HG02588 (cell line): ENCODE data around the gene GRK1.

Source experiments
- ATAC-seq: cut with Tn5 transposase; IDR thresholded peaks from one replicate; pipeline ENCODE4 v1.9.1; 2021; ENCODE audit warnings: mild to moderate bottlenecking, moderate library complexity; ENCODE audit not compliant: unreplicated experiment

GRK1 gene

DNA sequence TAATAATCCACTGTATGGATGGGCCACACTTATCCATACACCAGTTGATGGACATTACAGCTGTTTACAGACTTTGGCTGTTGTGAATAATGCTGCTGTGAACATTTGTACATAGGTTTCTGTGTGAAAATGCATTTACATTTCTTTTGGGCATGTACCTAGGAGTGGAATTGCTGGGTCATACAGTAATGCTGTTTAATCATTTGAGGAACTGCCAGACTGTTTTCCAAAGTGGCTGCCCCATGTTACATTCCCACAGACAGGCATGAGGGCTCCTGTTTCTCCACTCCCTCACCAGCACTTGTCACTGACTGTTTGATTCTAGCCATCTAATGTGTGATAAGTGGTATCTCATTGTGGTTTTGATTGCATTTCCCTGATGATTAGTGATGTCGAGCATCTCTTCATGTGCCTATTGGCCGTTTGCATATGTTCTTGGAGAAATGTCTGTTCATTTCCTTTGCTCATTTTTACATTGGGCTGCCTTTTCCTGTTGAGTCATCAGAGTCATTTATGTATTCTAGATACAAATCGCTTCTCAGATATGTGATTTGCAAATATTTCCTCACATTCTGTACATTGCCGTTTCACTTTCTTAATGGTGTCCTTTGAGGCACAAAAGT, 104.8 kb downstream of the GRK1 start:
- no peak for ATAC-seq

DNA sequence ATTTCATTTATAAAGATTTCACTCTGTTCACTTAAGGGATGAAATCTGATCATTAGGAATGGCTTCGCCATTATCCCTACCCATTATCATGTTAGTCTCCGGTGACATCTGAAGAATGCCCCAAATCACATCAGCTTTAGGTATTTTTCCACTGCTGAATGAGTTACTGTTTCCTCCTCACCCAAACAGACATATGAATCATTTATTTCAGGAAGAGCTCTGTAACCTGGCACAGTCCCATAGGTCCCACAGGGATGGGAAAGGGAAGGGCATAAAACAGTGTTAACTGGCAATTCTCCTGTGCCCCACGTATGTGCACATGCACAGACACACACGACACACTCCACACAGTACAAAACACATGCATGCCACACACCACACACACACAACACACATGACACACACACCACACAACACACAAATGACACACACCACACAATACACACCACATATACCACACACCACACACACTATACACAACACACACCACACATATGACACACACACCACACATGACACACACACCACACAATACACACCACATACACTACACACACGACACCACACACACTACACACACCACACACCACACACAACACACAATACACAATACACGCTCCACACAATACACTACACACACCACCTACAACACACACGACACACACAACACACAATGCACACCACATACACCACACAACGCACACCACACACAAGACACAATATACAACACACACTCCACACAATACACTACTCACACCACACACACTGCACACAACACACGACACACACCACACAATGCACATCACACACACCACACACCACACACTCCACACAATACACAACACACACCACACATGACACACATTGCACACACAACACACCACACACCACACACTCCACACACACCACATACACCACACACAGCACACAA, 107.4 kb downstream of the GRK1 start:
- no peak for ATAC-seq

DNA sequence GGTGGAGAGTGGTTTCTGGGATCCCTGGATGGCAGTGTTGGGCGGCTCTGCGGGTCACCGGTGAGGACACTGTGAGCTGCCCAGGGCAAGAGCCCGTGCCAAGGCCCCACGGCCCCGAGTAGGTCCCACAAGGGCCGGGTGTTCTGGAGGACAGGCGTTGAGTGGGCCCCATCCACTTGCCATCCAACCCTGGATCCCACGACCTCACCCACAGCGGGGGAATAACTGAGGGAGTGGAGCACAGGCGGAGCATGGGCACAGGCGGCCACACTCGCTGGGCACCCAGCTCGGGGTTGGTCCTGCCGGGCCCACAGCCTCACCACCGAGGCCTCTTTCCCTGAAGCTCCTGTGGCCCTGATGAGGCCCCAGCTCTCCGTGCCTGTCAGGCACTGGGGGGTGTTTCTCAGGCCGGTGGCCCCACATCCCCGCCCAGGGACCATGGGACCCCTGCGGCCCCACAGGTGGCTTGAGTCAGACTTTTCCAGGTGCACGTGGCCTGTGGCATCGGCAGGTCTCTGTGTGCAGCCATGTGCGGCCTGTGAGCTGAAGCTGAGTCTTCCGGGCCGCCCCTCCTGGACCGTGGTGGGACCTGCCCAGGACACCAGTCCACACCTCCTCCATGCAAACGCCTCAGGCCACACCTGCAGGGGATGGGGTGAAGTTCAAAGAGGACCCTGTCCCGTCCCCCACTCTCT, 108.6 kb downstream of the GRK1 start:
- ATAC-seq: no peak

DNA sequence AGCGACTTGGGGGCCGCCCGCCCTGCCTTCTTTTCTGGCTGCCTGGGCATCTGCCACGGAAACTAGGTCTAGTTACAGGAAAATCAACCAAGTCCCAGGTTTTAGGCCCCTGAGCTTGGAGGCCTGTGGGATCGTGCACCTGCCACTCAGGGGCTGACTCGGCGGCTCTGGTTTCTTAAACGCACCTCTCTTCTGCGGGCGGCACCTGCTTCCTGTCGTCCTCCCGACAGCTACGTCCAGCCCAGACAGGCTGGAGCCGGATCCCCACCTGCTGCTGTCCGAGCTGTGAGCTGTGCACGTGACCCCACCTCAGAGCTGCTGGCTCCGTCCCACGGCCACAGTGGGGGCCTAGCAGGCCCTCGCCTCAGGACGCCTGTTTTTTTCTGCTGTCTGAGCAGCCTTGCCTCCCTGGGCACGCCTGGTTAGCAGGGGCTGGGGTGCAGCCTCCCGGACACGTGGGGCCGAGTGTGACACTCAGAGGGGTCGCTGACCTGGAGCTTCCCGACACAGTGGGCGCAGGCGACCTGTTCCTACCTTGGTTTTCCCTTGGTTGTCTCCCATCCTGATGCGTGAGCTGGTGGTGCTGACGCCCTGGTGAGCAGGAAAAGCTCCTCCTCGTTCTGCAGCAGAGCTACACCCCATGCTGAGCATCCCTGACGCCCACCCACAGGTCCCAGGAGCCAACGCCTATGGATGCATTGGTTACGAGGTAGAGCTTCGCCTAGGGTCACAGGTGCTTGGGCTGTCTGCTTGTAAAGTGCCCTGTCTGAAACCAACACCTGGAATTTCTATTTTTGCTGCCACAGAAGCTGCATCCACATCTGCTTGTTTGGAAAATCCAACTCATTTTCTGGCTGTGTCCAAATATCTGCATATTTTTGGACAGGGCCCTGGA, 109.5 kb downstream of the GRK1 start:
- no peak for ATAC-seq

DNA sequence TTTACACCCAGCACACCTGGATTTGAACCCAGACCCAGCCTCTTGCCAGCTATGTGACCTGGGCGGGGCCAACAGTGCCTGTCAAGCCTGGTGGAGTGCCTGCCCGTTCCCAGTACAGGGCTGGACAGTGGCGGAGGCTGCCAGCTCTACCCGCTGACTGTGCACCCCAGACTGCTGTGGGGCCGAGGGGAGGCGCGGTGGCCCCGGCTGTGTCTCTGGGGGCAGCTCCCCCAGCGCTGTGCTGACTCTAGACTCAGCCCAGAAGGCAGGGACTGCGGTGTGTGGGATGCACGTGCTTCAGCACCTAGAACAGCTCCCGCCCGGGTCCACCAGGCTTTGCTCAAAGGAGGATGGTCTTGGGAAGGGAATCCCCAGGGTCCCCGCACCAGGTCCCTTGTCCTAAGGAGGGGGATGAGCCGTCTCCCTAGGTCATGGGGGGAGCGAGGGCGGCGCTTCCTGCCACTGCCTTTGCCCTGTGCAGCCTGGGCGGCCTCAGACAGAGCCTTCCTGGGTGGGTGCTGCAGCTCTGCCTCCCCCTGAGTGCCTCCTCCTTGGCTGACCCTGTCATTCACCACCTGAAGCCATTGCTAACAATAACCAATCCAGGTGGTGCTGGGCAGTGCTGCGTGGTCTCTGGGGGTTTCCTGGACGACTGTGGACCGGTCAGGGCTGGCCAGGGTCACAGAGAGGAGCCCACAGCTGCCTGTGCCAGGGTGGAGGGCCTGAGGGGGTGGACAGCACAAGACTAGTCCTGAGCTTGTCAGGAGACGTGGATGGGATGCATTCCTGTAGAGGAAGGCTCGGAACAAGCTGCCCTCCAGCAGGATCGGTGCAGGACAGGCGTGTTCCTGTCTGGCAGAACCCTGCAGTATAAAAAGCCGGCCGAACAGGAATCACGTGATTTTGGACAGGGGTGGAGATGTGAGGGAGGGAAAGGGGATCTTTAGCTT, 110.6 kb downstream of the GRK1 start:
- ATAC-seq: no peak

DNA sequence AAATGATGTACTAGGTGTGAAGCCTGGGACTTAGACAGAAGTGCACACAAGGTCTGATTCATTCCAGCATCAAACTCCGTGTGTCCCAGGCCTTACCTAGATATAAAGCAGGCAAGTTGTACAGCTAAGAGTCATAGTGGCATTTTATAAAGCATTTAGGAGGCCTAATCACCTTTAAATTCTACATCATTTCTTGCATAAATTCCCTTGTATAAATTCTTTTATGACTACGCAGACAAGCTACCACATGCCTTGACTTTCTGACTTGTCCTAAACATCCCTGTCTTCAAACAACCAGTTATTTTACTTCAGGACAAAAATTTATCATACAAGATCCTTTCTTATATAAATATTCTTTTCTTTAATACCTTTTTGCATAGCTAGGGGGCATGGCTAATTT, 114.6 kb downstream of the GRK1 start:
- no peak for ATAC-seq

DNA sequence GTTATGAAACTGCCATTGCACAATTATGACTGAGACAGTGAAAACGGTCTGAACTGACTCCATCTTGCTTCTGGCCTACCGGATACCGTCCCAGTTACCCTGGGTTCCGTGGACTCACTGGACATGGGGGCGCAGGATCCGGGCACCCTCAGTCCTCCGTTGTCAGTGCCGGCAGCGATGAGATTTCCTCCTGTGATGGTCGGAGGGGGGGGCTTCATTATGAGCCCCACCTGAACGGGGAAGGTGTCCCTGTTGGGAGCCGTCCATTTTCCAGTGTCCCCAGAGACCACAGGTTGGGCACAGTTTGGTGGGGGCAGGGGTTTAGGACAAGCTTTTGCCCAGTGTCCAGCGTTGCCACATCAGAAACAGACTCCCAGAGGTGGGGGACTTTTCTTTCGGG, 115.5 kb downstream of the GRK1 start:
- no peak for ATAC-seq

DNA sequence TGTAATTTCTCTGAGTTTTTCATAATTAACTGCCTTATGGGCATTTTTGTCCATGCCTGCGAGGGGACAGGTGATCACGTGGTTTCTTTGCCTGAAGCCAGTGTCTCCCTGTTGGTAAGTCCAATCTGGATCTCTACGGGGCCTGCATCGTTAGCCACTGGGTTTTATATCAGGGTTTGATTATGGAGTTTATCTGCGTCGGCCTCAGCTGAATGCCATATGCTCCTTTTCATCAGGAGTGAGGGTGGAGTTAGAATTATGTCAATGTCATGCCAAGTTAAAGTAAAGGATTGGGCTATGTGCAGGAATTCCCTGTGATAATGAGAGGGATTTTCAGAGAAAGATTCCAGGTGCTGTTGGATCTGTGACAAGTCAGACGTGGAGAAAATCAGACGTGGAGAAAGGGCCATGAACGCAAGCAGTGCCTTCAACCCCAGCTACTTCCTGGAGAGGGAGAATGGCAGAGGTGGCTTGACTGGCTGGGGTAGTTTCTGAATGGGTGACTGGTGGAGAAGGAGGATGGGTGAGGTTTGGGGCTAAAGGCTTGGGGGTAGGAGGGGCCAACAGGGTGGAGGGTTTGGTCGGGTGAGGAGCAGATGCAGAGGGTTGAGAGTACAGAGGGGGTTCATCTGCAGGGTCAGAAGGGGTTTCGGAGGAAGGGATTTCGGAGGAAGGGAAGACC, 116.3 kb downstream of the GRK1 start:
- no peak for ATAC-seq

DNA sequence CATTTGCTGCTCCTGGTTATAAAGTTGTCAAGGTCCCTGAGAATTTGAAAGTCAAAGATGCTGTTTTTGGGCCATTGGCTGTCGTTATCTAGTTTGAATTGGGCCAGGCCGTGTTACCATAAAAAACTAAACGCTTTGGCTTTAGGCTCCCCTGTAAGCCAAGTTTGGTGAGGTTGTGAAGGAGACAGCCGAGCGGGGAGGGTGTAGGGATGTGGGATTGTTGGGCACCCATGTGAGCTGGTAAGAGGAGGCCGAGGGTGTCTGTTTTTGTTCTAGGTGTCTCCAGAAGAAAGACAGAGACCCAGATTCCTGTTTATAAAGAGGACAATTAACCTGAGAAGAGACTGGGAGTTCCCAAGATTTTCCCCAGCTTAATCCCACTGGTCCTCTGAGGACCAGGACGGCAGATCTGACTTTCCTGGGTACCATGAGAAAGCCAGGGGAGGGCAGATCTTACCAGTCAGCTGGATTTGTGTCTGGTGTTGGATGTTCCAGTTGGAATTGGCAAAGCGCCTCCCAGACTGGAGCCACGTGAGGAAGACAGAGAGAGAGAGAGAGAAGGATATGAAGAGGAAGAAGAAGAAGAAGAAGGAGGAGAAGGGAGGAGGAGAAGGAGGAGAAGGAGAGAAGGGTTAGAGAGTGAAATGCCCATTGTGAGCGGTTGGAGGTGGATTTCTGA, 117.1 kb downstream of the GRK1 start:
- ATAC-seq: no peak

DNA sequence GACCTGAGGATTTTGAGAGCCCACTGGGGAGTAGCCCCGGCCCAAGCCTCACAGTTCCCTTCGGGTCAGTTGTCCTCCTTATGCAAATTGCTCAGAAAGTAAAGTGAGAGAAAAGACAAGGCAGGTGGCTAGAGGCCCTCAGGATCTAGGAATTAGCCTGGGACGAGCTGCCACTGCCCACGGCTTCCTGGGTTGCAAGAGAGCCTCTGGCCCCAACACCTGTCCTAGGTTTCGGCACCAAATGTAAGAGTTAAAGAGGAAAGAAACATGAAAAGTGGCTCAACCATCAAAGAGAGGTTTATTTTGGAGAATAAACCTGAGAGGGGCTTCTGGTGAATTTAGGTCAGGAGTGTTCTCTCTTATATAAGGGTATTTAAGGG, 117.6 kb downstream of the GRK1 start:
- no peak for ATAC-seq

DNA sequence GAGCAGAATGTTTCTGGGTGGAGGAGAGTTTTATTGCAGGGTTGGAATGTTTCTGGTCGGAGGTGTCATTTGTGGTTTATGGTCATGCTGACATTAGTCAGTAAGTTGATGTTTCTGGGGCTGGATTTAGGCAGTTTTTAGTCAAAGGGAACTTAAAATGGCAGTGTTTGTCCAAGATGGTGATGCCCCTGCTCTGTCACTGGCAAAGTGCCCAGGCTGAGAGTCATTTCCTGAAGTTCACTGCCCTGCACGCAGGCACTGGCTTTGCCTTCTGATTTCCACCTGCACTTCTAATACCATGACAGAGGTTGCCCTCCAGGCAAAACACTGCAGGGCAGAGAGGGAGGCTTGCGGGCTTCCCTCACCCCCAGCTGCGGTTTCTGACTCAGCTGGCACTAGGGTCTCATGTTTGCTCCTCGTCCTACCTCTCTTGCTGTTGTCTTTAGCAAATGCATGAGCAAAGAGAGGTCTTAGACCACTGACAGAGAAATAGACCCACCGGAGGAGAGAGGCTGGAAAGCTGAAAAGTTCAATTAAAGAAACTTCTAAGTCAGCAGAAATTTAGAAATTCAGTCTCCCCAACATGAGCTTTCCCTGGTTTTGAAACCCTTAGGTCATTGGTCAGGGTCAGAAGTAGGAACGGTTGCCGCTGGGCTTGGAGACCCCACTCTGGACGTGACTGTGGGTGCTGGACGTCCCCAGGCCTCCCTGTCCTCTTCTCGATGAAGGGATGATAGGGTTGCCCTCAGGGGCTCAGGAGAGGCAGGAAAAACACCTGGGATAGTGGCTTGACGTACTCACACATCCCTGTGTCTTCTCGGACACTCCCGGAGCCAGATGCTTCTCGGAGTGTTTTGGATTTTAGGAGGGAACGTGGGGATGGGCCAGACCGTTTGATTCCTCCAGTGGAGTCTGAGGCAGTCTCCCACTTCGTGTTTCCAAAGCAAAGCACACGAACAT, 118.3 kb downstream of the GRK1 start:
- ATAC-seq: no peak

DNA sequence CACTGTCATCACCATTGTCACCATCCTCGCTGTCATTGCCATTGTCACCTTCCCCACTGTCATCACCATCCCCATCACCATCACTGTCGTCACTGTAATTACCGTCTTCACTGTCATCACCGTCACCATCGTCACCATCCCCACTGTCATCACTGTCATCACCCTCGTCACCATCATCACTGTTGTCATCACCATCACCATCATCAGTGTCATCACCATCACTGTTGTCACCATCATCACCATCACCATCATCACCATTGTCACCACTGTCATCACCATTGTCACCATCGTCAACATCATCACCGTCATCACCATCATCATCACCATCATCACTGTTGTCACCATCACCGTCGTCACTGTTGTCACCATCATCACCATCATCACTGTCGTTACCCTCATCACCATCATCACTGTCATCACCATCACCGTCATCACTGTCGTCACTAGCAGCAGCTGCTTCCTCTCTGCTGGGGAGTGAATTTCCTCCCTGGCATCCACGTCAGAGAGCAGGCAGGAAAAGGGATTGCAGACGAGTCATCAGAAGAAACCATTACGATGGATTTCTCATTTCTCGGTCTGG, 119.3 kb downstream of the GRK1 start:
- no peak for ATAC-seq
